Stimulated activated CD8-positive, alpha-beta memory T cell treated with anti-CD3 and anti-CD28 coated beads, Interleukin-4, amount 100 ng/mL, for 4 hours (primary cell): ENCODE results near the gene YY1.

Experiments used
- DNase-seq, 2 donors: peaks; one replicate each; pipeline ENCODE4 v3.0.0-alpha.2; 2020; ENCODE audit warnings: low read depth in 2 of 2, low spot score in 1 of 2

YY1 gene

DNA sequence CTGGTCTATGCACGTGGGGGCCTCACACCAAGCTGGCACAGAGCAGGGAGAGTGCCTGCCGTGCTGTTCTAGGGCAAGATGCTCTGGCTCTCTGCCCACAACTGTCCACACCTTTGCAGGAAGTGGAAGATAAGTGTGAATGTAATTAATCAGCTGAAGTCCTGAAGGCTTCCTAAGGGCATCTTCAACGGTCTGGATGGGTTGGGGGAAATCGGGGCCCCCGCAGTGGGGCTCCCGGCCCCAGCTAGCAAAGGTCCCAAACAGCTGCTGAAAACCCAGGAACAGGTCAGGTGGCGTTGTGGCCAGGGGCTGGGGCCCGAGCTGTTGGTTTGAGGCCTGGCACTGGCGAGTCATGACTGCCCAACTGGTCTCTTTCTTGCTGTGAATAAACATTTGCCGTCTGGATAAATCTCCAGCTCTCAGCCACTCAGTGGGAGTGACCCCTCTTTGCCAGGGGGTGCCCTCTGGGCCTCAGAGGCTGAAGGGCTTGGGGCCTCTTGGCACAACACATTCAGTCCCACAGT is 74.0 kb downstream of the YY1 start:
- DNase-seq, result no peak

GRCh38 chr14:100313464-100314230 is 74.7 kb downstream of the YY1 start:
- DNase-seq, result no peak

GRCh38 chr14:100314724-100315123 is 75.8 kb downstream of the YY1 start:
- no peak for DNase-seq

GRCh38 chr14:100317389-100317788 is 78.4 kb downstream of the YY1 start:
- no peak for DNase-seq

DNA sequence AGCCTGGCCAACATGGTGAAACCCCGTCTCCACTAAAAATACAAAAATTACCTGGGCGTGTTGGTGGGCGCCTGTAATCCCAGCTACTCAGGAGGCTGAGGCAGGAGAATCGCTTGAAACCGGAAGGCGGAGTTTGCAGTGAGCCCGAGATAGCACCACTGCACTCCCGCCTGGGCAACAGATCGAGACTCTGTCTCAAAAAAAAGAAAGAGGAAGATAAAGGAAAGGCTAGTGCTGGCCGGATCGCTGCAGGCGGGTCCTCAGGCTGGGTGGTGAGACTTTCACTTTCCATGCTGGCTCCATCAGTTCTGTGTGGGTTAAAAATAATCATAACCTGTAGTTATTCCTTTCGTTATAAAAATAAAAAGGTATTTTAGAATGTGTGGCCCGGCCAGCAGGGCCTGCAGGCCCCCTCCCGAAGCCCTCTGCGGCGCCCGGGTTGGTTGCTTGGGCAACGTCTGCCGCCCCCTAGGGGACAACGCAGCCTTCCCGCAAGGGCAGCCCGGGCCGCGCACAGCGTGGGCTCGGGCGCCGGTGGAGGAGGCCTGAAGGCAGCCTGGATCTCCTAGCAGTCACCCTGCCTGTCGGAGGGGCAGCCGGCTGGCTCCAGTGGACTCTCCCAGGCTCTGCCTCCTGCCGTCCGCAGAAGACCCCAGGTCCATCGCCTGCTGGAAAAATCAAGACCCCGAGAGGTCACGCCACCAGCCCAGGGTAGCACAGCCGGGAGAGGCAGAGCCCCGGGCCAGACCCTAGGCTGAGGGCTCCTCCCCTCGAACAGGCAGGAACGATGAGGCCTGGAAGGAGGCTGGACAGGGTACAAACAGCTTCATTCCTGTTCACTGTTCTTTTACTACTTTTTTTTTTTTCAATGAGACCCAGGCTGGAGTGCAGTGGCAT is 79.2 kb downstream of the YY1 start:
- DNase-seq, result peak; percentile 42 to 48

DNA sequence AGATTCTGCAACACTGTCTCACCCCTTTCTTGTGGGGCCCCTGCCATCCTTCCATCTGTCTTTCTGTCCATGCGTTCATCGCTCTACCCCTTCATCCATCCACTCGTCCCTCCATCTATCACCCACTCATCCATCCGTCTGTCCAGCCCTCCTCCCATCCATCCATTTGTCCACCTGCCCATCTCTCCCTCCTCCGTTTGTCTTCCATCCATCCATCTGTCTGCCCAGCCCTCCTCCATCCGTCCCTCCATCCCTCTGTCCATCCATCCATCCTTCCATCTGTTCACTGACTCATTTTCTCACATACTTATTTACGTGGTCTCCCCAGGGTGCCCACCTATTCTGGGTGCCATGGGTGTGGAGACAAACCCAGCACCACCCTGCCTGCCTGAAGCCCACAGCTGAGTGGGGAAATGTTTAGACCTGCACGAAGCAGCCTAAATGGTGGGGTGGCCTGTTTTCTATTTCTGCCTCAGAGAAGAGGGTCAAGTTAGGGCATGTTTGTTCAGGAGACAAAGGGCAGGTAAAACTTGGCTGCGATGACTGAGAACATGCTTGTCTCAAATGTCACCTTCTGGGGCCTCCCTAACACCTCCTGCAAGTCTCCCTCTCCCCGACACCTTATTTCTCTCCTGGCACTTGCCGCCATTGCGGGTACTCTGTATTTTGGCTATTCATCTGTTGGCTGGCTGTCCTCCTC is 81.4 kb downstream of the YY1 start:
- DNase-seq, result no peak

DNA sequence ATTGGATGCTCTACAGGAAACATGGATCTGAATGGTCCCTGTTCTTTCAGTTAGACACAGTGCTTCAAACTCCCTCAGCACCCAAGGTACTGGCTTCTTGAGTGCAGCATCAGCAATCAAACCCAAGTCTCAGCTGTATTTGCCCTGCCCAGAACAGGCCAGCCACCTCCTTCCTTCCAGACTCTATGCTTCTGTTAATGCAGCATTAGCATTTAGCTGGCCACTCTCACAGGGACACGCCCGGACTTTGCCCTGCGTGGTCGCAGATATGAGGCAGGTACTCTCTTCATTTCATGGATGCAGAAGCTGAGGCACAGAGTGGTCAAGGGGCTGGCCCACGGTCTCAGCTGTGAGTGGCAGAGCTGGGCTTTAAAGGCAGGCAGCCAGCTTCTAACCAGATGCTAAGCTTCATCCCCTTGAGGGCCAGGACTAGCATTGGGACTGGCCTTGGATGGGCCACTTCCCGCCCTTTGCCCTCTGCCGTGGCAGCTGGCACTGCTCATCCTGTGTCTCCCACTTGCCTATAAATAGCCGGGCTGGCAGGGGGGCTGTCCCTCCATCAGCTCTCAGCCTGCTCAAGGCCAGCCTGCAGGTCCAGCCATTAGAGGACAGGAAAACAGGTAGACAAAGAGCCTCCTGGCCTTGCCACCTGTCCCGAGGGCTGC is 82.7 kb downstream of the YY1 start:
- DNase-seq, result no peak

- no peak for DNase-seq
These were observed 83.4 kb downstream of the YY1 start for GRCh38 chr14:100322138-100322957.

GRCh38 chr14:100323121-100323941 is 84.4 kb downstream of the YY1 start, which contains the start of gene SLC25A47:
TSS of gene SLC25A47 (plus strand) at chr14:100323339. CDS start at chr14:100323415, 76 bp downstream.
- DNase-seq, result no peak

DNA sequence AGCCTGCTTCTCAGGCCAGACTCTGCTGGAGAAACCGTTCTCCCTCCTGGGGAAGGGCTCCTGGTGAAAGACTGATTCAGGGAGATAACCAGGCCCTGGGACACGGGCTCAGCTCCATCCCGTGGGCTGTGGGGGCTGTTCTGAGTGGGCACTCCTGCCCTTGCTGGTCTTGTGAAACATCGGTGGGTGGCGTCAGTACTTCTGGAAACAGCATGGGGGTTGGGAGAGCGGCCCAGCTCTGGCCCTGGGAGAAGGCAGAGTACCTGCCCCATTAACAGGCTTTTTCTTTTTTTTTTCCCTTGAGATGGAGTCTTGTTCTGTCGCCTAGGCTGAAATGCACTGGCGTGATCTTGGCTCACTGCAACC is 85.0 kb downstream of the YY1 start:
- DNase-seq, result no peak

GRCh38 chr14:100325231-100325632 is 86.3 kb downstream of the YY1 start:
- DNase-seq, result no peak

GRCh38 chr14:100325958-100326357 is 87.0 kb downstream of the YY1 start:
- DNase-seq, result no peak

DNA sequence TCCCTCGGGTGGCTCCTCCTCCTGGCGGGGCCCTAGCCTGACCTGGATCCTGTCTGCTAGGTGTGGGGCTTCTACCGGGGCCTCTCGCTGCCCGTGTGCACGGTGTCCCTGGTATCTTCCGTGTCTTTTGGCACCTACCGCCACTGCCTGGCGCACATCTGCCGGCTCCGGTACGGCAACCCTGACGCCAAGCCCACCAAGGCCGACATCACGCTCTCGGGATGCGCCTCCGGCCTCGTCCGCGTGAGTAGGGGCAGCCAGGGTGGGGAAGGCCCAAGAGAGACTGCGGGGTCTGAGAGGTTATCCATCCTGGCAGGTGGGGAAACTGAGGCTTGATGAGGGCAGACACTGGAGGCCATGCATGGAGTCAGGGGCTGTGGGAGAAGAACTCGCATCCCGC is 88.2 kb downstream of the YY1 start:
- no peak for DNase-seq

- DNase-seq, result no peak
These were observed 89.7 kb downstream of the YY1 start for GRCh38 chr14:100328495-100329163.

GRCh38 chr14:100329233-100330006 is 90.5 kb downstream of the YY1 start:
- no peak for DNase-seq

- no peak for DNase-seq
These were observed 91.0 kb downstream of the YY1 start for GRCh38 chr14:100330007-100330344.

GRCh38 chr14:100330388-100330931 is 91.5 kb downstream of the YY1 start:
- no peak for DNase-seq
